ENCODE data around the gene CDH13. TPM values are rescaled to one million over a fixed set of nuclear protein-coding genes. Genes with fewer than 3 reads are reported as not detected.

The CDH13 gene
- total and polyA plus RNA-seq, 2 of the 8 experiments (the other 6 are each of a cell fraction or from before 2014, with no cell fraction given): 2.3 to 2.4 TPM

DNA sequence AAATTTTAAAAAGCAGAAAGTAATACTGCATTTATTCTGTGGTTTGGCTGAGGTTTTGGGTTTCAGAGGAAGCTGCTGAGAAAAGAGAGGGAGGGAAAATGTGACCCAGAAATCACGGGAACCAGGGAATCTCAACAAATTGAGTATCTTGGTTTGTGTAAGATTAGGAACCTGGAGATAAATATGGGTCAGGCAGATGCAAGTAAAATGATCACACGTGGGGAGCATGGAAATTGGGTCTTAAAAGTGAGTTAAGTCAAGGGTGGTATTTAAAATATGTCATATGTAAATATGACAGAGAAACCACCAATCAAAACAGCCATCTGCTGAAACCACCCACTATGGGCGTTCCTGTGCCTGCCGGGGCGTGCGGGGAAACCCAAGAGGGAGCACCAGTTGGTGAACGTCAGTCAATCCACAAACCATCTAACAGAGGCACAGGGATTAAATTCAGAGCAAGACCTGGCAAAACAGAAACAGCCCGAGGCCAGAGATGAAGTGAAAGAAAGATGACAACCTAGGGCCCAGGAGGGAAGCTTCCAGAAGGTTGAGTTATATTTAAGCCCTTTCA, 33.4 kb downstream of the CDH13 start:
- POLR2A ChIA-PET (ENCODE audit: partially characterized antibody): interaction anchor here (0.6 kb wide), 1 partner anchor 680 kb away, joined by 5 read pairs; no protein-coding TSS in a partner anchor
- Histone ChIP-seq H2AK5ac (ENCODE audit: low read depth, low read length) (no peak overlapping the region), H2BK20ac (ENCODE audit: low read length) (no peak overlapping the region), H3K9ac (replicated peaks in 1 of 4; ENCODE audit: extremely low read depth in 1 of 4, low read depth in 3 of 4, low read length in 3 of 4) (no peak overlapping the region), H3K27ac (ENCODE audit: low read depth, low read length) (no peak overlapping the region), H3K23ac (ENCODE audit: insufficient read length) (no peak overlapping the region), H2BK5ac (ENCODE audit: low read depth, low read length) (no peak overlapping the region), H3K79me2 (ENCODE audit: control insufficient read depth in 1 of 2, insufficient read depth in 2 of 2, low read length in 2 of 2) (no peaks in the 10 kb centered on the region), H2BK15ac (ENCODE audit: low read length) (no peak overlapping the region), H3K27me3 (replicated peaks in 1 of 4; ENCODE audit: control insufficient read depth in 3 of 4, extremely low read depth in 1 of 4, insufficient read depth in 3 of 4, low read length in 3 of 4) (no peaks in the 10 kb centered on the region), H3K4ac (replicated peaks; ENCODE audit: insufficient read length, low read depth, low read length) (no peak overlapping the region), H2BK12ac (ENCODE audit: low read depth, low read length) (no peak overlapping the region), H3K36me3 (ENCODE audit: control insufficient read depth in 2 of 4, insufficient read depth in 4 of 4, low read length in 3 of 4) (no peaks in the 10 kb centered on the region), H3K4me1 (replicated peaks in 1 of 4; ENCODE audit: control insufficient read depth in 3 of 4, insufficient read depth in 4 of 4, low read length in 3 of 4) (no peaks in the 10 kb centered on the region; a peak in 1 of 7 replicates), H3K14ac (ENCODE audit: insufficient read length) (no peak overlapping the region), H4K5ac (ENCODE audit: insufficient read length, low read depth, low read length) (no peak overlapping the region), H3K4me2 (ENCODE audit: insufficient read depth in 1 of 2, low read depth in 2 of 2, low read length in 2 of 2) (no peak overlapping the region), H3K23me2 (ENCODE audit: low read depth, low read length) (no peaks in the 10 kb centered on the region), H3K79me1 (ENCODE audit: low read depth, low read length) (no peaks in the 10 kb centered on the region; the same call in 1 of the 2 replicates), H4K20me1 (replicated peaks in 1 of 2; ENCODE audit: control insufficient read depth in 1 of 2, insufficient read depth in 2 of 2, low read length in 2 of 2) (no peaks in the 10 kb centered on the region), H3K4me3 (ENCODE audit: extremely low read depth in 1 of 4, insufficient read depth in 2 of 4, low read depth in 3 of 4, low read length in 4 of 4) (no peak overlapping the region), H2AFZ (ENCODE audit: low read length) (no peak overlapping the region), H2BK120ac (replicated peaks; ENCODE audit: low read depth, low read length) (no peak overlapping the region), H4K91ac (replicated peaks; ENCODE audit: insufficient read length, low read length) (no peak overlapping the region), H4K8ac (ENCODE audit: extremely low read depth, insufficient read depth, low read length) (no peak overlapping the region), H3K18ac (ENCODE audit: extremely low read depth, low read length) (no peak overlapping the region), H3K9me3 (ENCODE audit: insufficient read depth in 2 of 2, low read depth in 1 of 2, low read length in 1 of 2) (no peaks in the 10 kb centered on the region), H3K56ac (replicated peaks; ENCODE audit: insufficient read length, low read depth, low read length) (no peak overlapping the region)
- no peak for DNase-seq (ENCODE audit: low read depth in 1 of 2, low spot score in 2 of 2)
- FAIRE-seq: no peak
- WGBS, 2 experiments (ENCODE audit: extremely low coverage in 1 of 2, insufficient coverage in 1 of 2, insufficient read length in 1 of 2, insufficient replicate concordance in 2 of 2, low coverage in 1 of 2, low lambda C conversion rate in 2 of 2, missing lambda C conversion rate in 1 of 2): 88% methylated on average over 8 of the region's 8 CpGs; no CpG with 5 or more reads in 1 of the 2 experiments
- CTCF ChIA-PET (ENCODE audit: partially characterized antibody): interaction anchor here (0.6 to 1.9 kb wide), 4 partner anchors 12 to 56 kb away, joined by 3 to 7 read pairs (median 3); no protein-coding TSS in a partner anchor
- TF ChIP-seq CREB1 (IDR thresholded peaks at IDR 0.05) (no peak), RFX5 (IDR thresholded peaks at IDR 0.05; ENCODE audit: borderline replicate concordance, low read depth, low read length) (no peak), NANOG (IDR thresholded peaks at IDR 0.05; ENCODE audit: insufficient read depth, low read depth, low read length, poor library complexity, severe bottlenecking) (no peak), CEBPB (IDR thresholded peaks at IDR 0.05; ENCODE audit: low read depth, low read length) (no peak), SAP30 (IDR thresholded peaks at IDR 0.05; ENCODE audit: insufficient read depth, insufficient replicate concordance, low read length) (no peak)
- TF ChIP-seq, protein P1, sequence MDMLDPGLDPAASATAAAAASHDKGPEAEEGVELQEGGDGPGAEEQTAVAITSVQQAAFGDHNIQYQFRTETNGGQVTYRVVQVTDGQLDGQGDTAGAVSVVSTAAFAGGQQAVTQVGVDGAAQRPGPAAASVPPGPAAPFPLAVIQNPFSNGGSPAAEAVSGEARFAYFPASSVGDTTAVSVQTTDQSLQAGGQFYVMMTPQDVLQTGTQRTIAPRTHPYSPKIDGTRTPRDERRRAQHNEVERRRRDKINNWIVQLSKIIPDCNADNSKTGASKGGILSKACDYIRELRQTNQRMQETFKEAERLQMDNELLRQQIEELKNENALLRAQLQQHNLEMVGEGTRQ (IDR thresholded peaks at IDR 0.05; ENCODE audit: low read length): no peak
